Nephron progenitor cell (in vitro differentiated cells): ENCODE data around the gene STC2.

ENCODE experiments used
- DNase-seq: peaks from one replicate; pipeline ENCODE4 v3.0.0; 2021
- H3K27ac Mint-ChIP-seq: 2 replicates; pipeline ENCODE4 v1.8.0; 2021; ENCODE audit warnings: mild to moderate bottlenecking, moderate library complexity, mixed read lengths
- H3K27me3 Mint-ChIP-seq: 2 replicates; pipeline ENCODE4 v1.8.0; 2021; ENCODE audit warnings: mild to moderate bottlenecking, low read depth, mixed read lengths; ENCODE audit not compliant: poor library complexity
- H3K36me3 Mint-ChIP-seq: 2 replicates; pipeline ENCODE4 v1.8.0; 2021; ENCODE audit warnings: low read depth, mixed read lengths
- H3K4me1 Mint-ChIP-seq: 2 replicates; pipeline ENCODE4 v1.8.0; 2021; ENCODE audit warnings: mixed read lengths
- H3K4me3 Mint-ChIP-seq: 2 replicates; pipeline ENCODE4 v1.8.0; 2021; ENCODE audit warnings: mild to moderate bottlenecking, moderate library complexity, mixed read lengths
- H3K9me3 Mint-ChIP-seq: 2 replicates; pipeline ENCODE4 v1.8.0; 2021; ENCODE audit warnings: mild to moderate bottlenecking, moderate library complexity, mixed read lengths
- TF ChIP-seq, protein P1 (sequence below): fragments of 200-600 bp; sonication (generic); IDR thresholded peaks from 2 replicates; pipeline ENCODE4 v1.5.0; 2021; ENCODE audit warnings: antibody characterized with exemption

The STC2 gene

DNA sequence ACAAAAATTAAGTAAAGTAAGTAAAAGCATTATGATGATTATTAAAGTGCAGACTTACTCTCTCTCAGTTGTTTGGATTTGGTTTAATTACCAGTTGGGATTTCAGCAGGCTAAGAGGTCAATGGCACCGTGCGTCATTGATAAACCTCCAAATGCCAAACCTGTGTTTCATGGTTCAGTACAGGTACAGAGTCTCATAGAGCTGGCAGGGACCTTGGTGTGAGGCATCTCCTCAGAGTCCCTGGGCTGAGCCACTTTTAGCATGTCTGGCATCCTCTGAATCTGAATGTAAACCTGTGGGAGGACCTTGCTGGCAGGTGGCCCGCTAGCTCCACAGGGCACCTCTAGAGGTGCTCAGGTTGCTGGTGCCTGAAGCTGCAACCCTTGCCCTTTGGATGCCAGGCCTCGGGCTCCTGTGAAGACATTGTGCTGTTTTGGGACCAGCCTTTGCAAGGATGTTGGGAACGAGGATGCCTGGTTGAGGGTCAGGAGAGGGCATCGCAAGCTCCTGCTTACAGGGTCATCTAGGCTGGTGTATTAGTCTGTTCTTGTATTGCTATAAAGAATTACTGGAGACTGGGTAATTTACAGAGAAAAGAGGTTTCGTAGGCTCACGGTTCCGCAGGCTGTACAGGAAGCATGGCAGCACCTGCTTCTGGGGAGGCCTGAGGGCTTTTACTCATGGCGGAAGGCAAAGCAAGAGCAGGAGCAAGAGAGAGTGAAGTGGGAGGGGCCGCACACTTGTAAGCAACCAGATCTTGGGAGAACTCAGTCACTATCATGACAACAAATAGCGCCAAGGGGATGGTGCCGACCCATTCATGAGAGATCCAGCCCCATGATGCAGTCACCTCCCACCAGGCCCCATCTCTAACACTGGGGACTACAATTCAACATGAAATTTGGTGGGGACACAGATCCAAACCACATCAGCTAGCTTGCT, 14.9 kb upstream of the STC2 start:
- TF ChIP-seq, protein P1, sequence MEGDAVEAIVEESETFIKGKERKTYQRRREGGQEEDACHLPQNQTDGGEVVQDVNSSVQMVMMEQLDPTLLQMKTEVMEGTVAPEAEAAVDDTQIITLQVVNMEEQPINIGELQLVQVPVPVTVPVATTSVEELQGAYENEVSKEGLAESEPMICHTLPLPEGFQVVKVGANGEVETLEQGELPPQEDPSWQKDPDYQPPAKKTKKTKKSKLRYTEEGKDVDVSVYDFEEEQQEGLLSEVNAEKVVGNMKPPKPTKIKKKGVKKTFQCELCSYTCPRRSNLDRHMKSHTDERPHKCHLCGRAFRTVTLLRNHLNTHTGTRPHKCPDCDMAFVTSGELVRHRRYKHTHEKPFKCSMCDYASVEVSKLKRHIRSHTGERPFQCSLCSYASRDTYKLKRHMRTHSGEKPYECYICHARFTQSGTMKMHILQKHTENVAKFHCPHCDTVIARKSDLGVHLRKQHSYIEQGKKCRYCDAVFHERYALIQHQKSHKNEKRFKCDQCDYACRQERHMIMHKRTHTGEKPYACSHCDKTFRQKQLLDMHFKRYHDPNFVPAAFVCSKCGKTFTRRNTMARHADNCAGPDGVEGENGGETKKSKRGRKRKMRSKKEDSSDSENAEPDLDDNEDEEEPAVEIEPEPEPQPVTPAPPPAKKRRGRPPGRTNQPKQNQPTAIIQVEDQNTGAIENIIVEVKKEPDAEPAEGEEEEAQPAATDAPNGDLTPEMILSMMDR, result no peak
- no peaks in the 10 kb centered on the region for H3K36me3 Mint-ChIP-seq
- no peak overlapping the region for H3K4me3 Mint-ChIP-seq
- H3K27me3 Mint-ChIP-seq, result peaks cover 15% of the 10 kb centered on the region
- H3K9me3 Mint-ChIP-seq, result no peaks in the 10 kb centered on the region
- H3K4me1 Mint-ChIP-seq, result peaks cover 33% of the 10 kb centered on the region
- H3K27ac Mint-ChIP-seq, result no peak overlapping the region
- no peak for DNase-seq

DNA sequence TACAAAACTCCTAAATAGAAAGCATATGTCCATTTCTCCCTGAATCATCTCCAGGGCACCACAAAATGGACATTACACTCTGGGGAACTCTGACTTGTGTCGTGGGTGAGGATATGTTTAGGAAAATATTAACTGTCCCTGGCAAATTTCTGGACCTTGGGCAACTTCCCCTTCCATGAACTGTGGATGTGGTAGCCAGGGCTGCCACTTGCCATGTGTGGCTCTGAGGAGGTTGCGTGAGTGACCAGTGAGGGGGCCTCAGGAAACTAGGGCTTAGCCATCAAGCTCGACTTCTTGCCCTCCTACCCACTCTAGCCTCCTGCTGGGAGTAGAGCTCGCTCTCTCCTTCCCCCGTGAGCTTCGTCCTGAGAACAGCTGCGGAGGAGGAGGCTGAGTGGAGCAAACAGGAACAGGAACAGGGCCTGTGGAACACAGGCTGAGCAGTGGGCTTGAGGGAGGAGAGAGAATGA, 13.8 kb upstream of the STC2 start:
- no peak for DNase-seq
- TF ChIP-seq, protein P1, result no peak
- Mint-ChIP-seq H3K4me3 (no peak overlapping the region), H3K4me1 (peaks cover 36% of the 10 kb centered on the region), H3K9me3 (no peaks in the 10 kb centered on the region), H3K27me3 (peaks cover 18% of the 10 kb centered on the region), H3K36me3 (no peaks in the 10 kb centered on the region), H3K27ac (peak overlapping the region; percentile 61)

DNA sequence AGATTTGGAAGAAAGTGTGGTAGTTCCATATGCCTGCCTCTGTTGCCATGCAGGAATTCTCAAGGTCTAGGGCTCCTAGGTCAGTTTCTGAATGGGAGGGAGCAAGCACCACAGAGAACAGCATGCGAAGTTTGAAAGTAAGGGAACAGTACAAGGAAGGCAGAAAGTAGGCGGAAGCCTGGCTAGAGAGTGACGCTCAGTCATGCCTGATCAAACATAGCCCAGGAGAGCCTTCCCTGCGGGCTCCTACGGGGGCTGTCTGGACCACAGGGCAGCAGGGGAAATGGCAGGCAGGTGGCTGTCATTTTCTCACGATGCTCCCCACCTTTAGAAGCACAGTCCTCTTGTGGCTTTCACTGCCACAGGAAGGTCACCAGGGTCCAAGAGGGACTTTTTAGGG, 12.8 kb upstream of the STC2 start:
- no peak for DNase-seq
- Mint-ChIP-seq H3K27me3 (peaks cover 18% of the 10 kb centered on the region), H3K4me1 (peaks cover 36% of the 10 kb centered on the region), H3K9me3 (no peaks in the 10 kb centered on the region), H3K36me3 (no peaks in the 10 kb centered on the region), H3K4me3 (no peak overlapping the region), H3K27ac (no peak overlapping the region)
- TF ChIP-seq, protein P1, result no peak

DNA sequence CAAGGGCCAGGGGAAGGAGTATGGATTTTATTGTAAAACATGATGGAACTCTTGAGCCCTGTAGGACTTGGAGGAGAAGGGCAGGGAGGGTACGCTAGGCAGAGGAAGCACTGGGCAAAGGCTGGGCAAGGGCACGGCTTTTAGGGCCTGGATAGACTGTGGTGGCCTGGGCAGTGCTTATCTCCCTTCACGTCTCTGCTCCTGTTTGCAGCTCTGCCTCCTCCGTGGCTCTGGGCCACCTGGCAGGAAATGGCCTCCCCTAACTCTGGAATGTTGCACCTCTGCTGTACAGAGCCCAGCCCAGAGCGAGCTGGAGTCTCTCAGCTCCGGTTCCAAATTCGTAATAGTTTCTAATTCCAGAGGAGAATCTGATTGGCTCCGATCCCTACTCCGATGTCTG, 12.2 kb upstream of the STC2 start:
- Mint-ChIP-seq H3K27ac (no peak overlapping the region), H3K36me3 (no peaks in the 10 kb centered on the region), H3K4me1 (peaks cover 36% of the 10 kb centered on the region), H3K4me3 (no peak overlapping the region), H3K9me3 (no peaks in the 10 kb centered on the region), H3K27me3 (peaks cover 18% of the 10 kb centered on the region)
- DNase-seq, result no peak
- TF ChIP-seq, protein P1, result no peak

DNA sequence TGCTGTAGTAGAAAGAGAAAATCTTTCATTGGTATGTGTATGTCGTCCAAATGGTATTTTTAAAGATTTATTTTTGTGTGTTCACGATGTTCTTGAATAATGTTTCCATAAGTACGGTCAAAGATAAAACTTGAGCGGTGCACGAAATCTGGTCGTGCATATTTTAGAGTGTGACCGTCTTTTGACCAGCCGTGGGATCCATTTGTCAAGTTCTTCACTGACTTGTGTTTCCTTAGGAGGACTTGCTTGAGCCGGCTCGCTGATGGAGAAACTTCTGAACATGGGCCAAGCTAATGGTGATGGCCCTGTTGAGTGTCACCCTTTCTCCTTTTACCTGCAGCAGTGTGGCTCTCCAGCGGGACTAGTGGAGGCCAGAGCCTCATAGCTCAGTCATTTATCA, 11.1 kb upstream of the STC2 start:
- no peak for DNase-seq
- Mint-ChIP-seq H3K4me1 (peaks cover 36% of the 10 kb centered on the region), H3K27ac (peak overlapping the region; percentile 14), H3K36me3 (no peaks in the 10 kb centered on the region), H3K27me3 (peaks cover 16% of the 10 kb centered on the region), H3K4me3 (no peak overlapping the region), H3K9me3 (no peaks in the 10 kb centered on the region)
- TF ChIP-seq, protein P1, result no peak
